Measurements from ENCODE around the gene STAU1. TPM values are rescaled to one million over a fixed set of nuclear protein-coding genes. Genes with fewer than 3 reads are reported as not detected.

Gene STAU1
- total and polyA plus RNA-seq, 10 of the 15 experiments (the other 5 are each of a cell fraction or from before 2014, with no cell fraction given), result 13.9 to 66.2 (median 45.6) TPM

DNA sequence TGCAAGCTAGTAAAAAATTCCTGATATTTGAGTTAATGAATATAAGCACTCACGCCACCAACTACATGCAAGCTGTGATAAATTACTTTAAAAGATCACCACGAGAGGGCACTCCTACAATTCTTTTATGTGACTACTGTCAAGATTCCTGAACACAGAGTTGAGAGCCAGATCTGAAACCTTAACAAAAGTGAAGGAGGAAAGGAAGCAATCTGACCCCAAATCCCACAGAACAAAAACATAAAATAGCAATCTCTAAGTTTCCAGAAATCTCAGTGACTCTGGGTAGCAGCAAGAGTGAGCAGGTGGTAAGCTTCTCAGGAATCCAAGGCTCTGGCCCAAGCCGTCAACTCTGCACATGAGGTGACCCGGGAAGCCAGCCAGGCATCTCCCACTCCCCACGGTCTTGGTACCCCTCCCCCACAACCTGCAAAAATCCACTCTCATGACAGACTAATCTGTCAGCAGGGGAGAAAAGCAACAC, 55.1 kb downstream of the STAU1 start:
- H3K27me3 ChIP-seq (replicated peaks in 1 of 2; ENCODE audit: control insufficient read depth in 2 of 2, insufficient read depth in 2 of 2, low read length in 1 of 2), result no peaks in the 10 kb centered on the region
- H3K9me3 ChIP-seq (replicated peaks; ENCODE audit: control insufficient read depth, insufficient read depth, low read length), result no peaks in the 10 kb centered on the region
- intact Hi-C loops (cut with micrococcal nuclease; ENCODE audit: unreplicated experiment) (loop anchor here (1.0 kb wide), 1 partner anchor 84 kb away; no protein-coding TSS in a partner anchor), in situ Hi-C loops (cut with MboI) (loop anchor here (5.0 kb wide), 1 partner anchor 84 kb away; the partner anchor contains the start of gene DDX27)
- peaks cover 9 to 33% of the 10 kb centered on the region in 2 experiments for H3K36me3 ChIP-seq (ENCODE audit: control insufficient read depth in 2 of 2, insufficient read depth in 2 of 2, low read length in 1 of 2)
- H3K9ac ChIP-seq (ENCODE audit: control insufficient read depth, insufficient read depth, low read length), result no peak overlapping the region
- no peak overlapping the region for H3K4me2 ChIP-seq (ENCODE audit: control insufficient read depth, insufficient read depth)
- peak; percentile 79 for TF ChIP-seq RAD21 (IDR thresholded peaks at IDR 0.05; ENCODE audit: insufficient read depth, low read depth, low read length)
- peak; percentile 71 for TF ChIP-seq SMC3 (IDR thresholded peaks at IDR 0.05; ENCODE audit: borderline replicate concordance, low read length)
- TF ChIP-seq RCOR1 (conservative IDR thresholded peaks at IDR 0.05; ENCODE audit: low read depth, low read length), result no peak
- TF ChIP-seq, protein P1, sequence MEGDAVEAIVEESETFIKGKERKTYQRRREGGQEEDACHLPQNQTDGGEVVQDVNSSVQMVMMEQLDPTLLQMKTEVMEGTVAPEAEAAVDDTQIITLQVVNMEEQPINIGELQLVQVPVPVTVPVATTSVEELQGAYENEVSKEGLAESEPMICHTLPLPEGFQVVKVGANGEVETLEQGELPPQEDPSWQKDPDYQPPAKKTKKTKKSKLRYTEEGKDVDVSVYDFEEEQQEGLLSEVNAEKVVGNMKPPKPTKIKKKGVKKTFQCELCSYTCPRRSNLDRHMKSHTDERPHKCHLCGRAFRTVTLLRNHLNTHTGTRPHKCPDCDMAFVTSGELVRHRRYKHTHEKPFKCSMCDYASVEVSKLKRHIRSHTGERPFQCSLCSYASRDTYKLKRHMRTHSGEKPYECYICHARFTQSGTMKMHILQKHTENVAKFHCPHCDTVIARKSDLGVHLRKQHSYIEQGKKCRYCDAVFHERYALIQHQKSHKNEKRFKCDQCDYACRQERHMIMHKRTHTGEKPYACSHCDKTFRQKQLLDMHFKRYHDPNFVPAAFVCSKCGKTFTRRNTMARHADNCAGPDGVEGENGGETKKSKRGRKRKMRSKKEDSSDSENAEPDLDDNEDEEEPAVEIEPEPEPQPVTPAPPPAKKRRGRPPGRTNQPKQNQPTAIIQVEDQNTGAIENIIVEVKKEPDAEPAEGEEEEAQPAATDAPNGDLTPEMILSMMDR (IDR thresholded peaks at IDR 0.05 in 2 of 3, conservative IDR thresholded peaks at IDR 0.05 in 1 of 3; ENCODE audit: control insufficient read depth in 2 of 3, extremely low read depth in 1 of 3, insufficient read depth in 1 of 3, low read depth in 3 of 3, low read length in 3 of 3), result peak; percentile 31 to 63 (median 53); a peak in 5 of 6 replicates
- TF ChIP-seq ZNF622 (IDR thresholded peaks at IDR 0.05), result no peak
- DNase-seq (ENCODE audit: low read depth, low spot score) (peak; percentile 28), FAIRE-seq (peak; percentile 73), ATAC-seq (peak; percentile 85)
- BruUV-seq (replicated peaks), result no TSS peak
- CTCF ChIA-PET, result interaction anchor here (0.7 to 9.3 kb wide), 40 partner anchors 8 to 189 kb away, joined by 3 to 333 read pairs (median 4); partner anchors contain the start of gene DDX27
- H3K79me2 ChIP-seq (ENCODE audit: control insufficient read depth, insufficient read depth, low read length), result no peaks in the 10 kb centered on the region; the same call in 1 of the 2 replicates
- H4K20me1 ChIP-seq (ENCODE audit: control insufficient read depth, insufficient read depth), result no peaks in the 10 kb centered on the region
- RAD21 ChIA-PET (ENCODE audit: unreplicated experiment), result interaction anchor here (0.5 to 4.4 kb wide), 17 partner anchors 10 to 201 kb away, joined by 3 to 79 read pairs (median 4); partner anchors contain the start of gene DDX27
- WGBS (ENCODE audit: insufficient coverage, insufficient replicate concordance, low lambda C conversion rate, missing lambda C conversion rate), result 38% methylated on average over 4 of the region's 5 CpGs
- no peak overlapping the region for H3K27ac ChIP-seq (ENCODE audit: control insufficient read depth, insufficient read depth)
- no peaks in the 10 kb centered on the region; the same call in 1 of the 2 replicates for H3K4me1 ChIP-seq (ENCODE audit: control insufficient read depth, insufficient read depth, low read length)
- SMC1A ChIA-PET (ENCODE audit: uncharacterized antibody, unreplicated experiment), result interaction anchor here (0.8 to 3.0 kb wide), 29 partner anchors 8 to 143 kb away, joined by 3 to 65 read pairs (median 5); partner anchors contain the start of gene DDX27
- POLR2A ChIA-PET, result interaction anchor here (0.5 to 1.6 kb wide), 6 partner anchors 32 to 84 kb away, joined by 4 to 19 read pairs (median 6); partner anchors contain the start of genes DDX27 and STAU1
- H3K4me3 ChIP-seq, result no peak overlapping the region
- no peak overlapping the region for H2AFZ ChIP-seq (ENCODE audit: control insufficient read depth, low read depth, low read length)
